ENCODE results near the gene MYL11.

DNA sequence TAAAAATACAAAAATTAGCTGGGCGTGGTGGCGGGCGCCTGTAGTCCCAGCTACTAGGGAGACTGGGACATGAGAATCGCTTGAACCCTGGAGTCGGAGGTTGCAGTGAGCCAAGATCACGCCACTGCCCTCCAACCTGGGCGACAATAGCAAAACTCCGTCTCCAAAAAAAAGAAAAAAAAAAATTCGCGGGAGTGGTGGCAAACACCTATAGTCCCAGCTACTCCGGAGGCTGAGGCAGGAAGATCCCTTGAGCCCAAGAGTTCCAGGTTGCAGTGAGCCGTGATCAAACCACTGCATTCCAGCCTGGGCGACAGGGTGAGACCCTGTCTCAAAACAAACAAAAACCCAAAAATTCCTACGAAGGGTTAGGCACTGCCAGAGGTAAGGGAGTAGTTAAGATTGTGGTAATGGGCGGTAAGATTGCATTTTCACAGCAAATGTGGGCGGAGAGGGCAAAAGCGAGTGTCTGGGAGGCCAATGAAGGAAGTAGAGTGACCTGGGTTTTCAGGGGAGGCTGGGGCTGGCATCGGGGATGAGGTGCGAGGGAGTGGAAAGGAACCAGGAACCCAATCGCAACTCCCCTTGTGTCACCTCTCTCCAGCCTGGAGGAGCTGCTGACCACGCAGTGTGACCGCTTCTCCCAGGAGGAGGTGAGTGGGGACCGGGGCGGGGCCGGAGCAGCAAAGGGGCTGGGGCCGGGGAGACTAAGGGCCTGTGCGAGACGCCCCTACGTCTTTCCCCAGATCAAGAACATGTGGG, 2.6 kb downstream of the MYL11 start:
- TF ChIP-seq, protein P1, sequence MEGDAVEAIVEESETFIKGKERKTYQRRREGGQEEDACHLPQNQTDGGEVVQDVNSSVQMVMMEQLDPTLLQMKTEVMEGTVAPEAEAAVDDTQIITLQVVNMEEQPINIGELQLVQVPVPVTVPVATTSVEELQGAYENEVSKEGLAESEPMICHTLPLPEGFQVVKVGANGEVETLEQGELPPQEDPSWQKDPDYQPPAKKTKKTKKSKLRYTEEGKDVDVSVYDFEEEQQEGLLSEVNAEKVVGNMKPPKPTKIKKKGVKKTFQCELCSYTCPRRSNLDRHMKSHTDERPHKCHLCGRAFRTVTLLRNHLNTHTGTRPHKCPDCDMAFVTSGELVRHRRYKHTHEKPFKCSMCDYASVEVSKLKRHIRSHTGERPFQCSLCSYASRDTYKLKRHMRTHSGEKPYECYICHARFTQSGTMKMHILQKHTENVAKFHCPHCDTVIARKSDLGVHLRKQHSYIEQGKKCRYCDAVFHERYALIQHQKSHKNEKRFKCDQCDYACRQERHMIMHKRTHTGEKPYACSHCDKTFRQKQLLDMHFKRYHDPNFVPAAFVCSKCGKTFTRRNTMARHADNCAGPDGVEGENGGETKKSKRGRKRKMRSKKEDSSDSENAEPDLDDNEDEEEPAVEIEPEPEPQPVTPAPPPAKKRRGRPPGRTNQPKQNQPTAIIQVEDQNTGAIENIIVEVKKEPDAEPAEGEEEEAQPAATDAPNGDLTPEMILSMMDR (IDR thresholded peaks at IDR 0.05; ENCODE audit: low read depth, low read length), result no peak
- TF ChIP-seq POLR2A (IDR thresholded peaks at IDR 0.05; ENCODE audit: extremely low read depth, insufficient read length), result no peak

All from NB4 (cell line).